LHCN-M2 (cell line): Measurements from ENCODE around the gene PHIP. TPM values are rescaled to one million over a fixed set of nuclear protein-coding genes. Genes with fewer than 3 reads are reported as not detected.
"Not testable (repeated sequence)": the region's sequence is repeated elsewhere in the genome, so short reads cannot be mapped to it uniquely, and the experiment has no call there.

Experiments
- DNase-seq: peaks from one replicate; pipeline ENCODE4 v3.0.0-alpha.2; 2012; ENCODE audit warnings: low read depth
- polyA plus RNA-seq: library from polyadenylated mRNA; unstranded; fragments of >200 nt; gene quantifications from one replicate; pipeline ENCODE4 v1.2.1, GENCODE V29; 2012; ENCODE audit warnings: missing spikeins
- total RNA-seq: library from RNA; depleted of rRNA; stranded (reverse); fragments of >200 nt; gene quantifications from 2 replicates; pipeline ENCODE4 v1.2.3, GENCODE V29; 2014; rRNA removed

Gene PHIP
- 20.1 and 23.7 TPM in 2 replicates for total RNA-seq
- 3.4 TPM for polyA plus RNA-seq

- DNase-seq = peak; percentile 96
Measured at GRCh38 chr6:79078075-79078969, at the start of gene PHIP. TSS of gene PHIP (minus strand) at chr6:79078254. CDS start at chr6:79078068, 186 bp downstream.

GRCh38 chr6:79127660-79128059, 49.6 kb upstream of the PHIP start:
- DNase-seq = no peak

GRCh38 chr6:79119217-79119616, 41.2 kb upstream of the PHIP start:
- no peak for DNase-seq

GRCh38 chr6:79117752-79118151, 39.7 kb upstream of the PHIP start:
- DNase-seq = peak; percentile 32

GRCh38 chr6:79115553-79116182, 37.6 kb upstream of the PHIP start:
- no peak for DNase-seq

GRCh38 chr6:79111549-79111948, 33.5 kb upstream of the PHIP start:
- DNase-seq = no peak

- DNase-seq = no peak
Measured at GRCh38 chr6:79101164-79101563, 23.1 kb upstream of the PHIP start.

- no peak for DNase-seq
Measured at GRCh38 chr6:79100304-79100703, 22.2 kb upstream of the PHIP start.

- DNase-seq = no peak
Measured at GRCh38 chr6:79094938-79095337, 16.9 kb upstream of the PHIP start.

- not testable (repeated sequence) for DNase-seq
Measured at GRCh38 chr6:79091801-79092200, 13.7 kb upstream of the PHIP start.

- no peak for DNase-seq
Measured at GRCh38 chr6:79089552-79090404, 11.7 kb upstream of the PHIP start.

- DNase-seq = no peak
Measured at GRCh38 chr6:79084693-79085092, 6.6 kb upstream of the PHIP start.

- DNase-seq = no peak
Measured at GRCh38 chr6:79082304-79082703, 4.2 kb upstream of the PHIP start.

- no peak for DNase-seq
Measured at GRCh38 chr6:79081663-79082062, 3.6 kb upstream of the PHIP start.

GRCh38 chr6:79079561-79080041, 1.5 kb upstream of the PHIP start:
- peak; percentile 23 for DNase-seq

- no peak for DNase-seq
Measured at GRCh38 chr6:79077715-79078074, 359 bp downstream of the PHIP start.

- DNase-seq = peak; percentile 94
Measured at GRCh38 chr6:79076782-79077641, 1.0 kb downstream of the PHIP start.

GRCh38 chr6:79076160-79076559, 1.9 kb downstream of the PHIP start:
- peak; percentile 13 for DNase-seq

- no peak for DNase-seq
Measured at GRCh38 chr6:79073888-79074287, 4.2 kb downstream of the PHIP start.

- no peak for DNase-seq
Measured at GRCh38 chr6:79072640-79073181, 5.3 kb downstream of the PHIP start.

GRCh38 chr6:79071547-79071946, 6.5 kb downstream of the PHIP start:
- DNase-seq = no peak
